ENCODE measurements around the gene ACOX2. TPM values are rescaled to one million over a fixed set of nuclear protein-coding genes. Genes with fewer than 3 reads are reported as not detected.

Gene ACOX2
- total and polyA plus RNA-seq, 9 donors, result 6.8 to 57.7 (median 23.7) TPM

DNA sequence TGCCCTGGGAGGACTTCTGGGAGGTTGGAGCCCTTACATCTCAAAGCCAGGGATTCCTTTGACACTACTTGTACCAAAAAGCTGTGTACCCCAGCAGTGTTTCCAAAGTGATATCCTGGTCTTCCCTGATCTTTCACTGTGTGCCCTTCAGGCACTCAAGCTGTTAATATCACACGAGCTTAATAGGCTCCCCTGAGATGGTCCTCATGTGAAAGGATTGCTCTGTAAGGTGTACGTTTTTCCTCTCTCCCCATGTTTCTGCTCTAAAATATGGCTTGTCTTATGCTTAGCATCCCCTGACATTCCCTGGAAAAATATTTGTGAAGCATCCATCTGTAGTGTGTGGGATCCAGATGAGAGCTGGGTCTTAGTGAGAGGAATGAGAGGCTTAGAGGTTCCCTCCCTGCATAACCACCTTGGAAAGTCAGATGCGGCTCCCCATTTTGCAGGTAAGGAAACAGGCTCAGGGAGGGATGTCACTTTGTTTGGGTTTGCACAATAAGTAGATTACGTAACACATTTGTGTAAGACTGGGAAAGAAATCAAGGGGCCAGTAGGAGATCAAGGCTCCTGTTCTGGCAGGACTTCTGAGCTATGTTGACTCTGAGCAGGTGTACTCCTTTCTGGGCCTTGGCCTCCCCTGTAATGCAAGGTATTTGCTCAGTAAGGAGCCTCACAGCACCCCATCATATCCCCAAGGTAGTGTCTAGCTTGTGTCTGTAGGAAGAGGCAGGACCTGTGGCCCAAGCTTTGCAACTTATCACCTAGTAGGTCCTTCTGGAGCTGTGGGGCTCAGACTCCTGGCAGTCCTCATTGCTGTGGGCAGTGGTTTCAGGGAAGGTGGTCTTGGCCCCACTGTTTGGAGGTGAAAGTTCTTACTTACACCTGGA is 667 bp upstream of the ACOX2 start:
- no peak for DNase-seq
- intact Hi-C loops (cut with DNase I), result loop anchor here in 2 of 4 donors (10.0 kb wide), 2 partner anchors 213 to 343 kb away; no protein-coding TSS in a partner anchor
- peak overlapping the region in 1 of 2 donors; percentile 77 for H3K27ac ChIP-seq
- TF ChIP-seq, protein P1, sequence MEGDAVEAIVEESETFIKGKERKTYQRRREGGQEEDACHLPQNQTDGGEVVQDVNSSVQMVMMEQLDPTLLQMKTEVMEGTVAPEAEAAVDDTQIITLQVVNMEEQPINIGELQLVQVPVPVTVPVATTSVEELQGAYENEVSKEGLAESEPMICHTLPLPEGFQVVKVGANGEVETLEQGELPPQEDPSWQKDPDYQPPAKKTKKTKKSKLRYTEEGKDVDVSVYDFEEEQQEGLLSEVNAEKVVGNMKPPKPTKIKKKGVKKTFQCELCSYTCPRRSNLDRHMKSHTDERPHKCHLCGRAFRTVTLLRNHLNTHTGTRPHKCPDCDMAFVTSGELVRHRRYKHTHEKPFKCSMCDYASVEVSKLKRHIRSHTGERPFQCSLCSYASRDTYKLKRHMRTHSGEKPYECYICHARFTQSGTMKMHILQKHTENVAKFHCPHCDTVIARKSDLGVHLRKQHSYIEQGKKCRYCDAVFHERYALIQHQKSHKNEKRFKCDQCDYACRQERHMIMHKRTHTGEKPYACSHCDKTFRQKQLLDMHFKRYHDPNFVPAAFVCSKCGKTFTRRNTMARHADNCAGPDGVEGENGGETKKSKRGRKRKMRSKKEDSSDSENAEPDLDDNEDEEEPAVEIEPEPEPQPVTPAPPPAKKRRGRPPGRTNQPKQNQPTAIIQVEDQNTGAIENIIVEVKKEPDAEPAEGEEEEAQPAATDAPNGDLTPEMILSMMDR (IDR thresholded peaks at IDR 0.05), result no peak
- no peak for TF ChIP-seq POLR2A (IDR thresholded peaks at IDR 0.05)
- TF ChIP-seq EP300 (IDR thresholded peaks at IDR 0.05), result no peak
- H3K9me3 ChIP-seq, result no peaks in the 10 kb centered on the region
- 47 to 59% (median 58%) methylated on average over 4 of the region's 4 CpGs for WGBS, 3 donors
- H3K4me3 ChIP-seq, result no peak overlapping the region
- no peaks in the 10 kb centered on the region for H3K27me3 ChIP-seq
- no peaks in the 10 kb centered on the region for H3K36me3 ChIP-seq
- H3K4me1 ChIP-seq (ENCODE audit: insufficient read depth), result peaks cover 17% of the 10 kb centered on the region

DNA sequence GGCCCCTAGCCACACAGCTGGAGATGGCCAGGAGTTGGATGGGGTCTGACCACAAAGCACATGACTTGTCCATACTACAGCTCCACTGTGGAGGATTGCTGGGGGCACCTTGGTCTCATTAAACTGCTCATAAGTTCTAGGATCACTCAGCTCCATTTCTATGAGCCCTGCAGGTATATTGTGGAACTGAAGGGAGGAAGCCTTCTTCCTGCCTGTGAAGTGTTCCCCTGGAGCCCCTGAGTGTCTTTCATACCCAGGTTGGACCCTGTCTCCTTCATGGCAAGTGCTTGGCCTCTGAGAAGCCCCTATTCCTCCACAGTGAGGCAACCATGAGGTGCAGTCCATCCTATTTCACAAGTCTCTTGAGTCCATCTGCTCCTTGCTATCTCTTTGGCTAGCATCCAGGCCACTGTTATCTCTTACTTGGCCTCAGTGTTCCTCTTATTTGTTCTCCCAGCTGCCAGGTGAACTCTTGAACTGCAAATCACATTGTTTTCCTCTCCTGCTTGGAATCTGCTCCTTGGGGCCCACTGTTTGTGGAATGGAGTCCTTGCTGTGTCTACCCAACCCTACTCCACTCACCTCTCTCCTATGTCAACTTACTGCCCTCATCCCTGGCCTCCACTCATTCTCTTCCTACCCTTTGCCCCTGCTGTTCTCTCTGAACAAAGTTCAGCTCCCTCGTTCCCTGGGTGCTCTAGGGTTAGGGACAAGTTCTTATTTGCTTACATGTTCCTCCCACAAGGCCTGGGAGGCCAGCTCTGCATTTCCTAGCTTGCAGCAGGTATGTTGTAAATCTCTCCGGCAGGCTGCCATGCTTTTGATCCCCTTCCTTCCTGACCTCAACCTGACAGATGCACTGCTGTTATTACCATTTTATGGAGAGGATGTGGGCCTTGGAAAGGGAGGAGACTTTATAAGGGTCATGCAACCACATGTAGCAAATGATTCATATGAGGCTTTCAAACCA is 1.2 kb downstream of the ACOX2 start:
- 21 to 28% (median 25%) methylated on average over 2 of the region's 2 CpGs for WGBS, 3 donors
- TF ChIP-seq, protein P1 (IDR thresholded peaks at IDR 0.05), result no peak
- no peak for TF ChIP-seq POLR2A (IDR thresholded peaks at IDR 0.05)
- no peak for TF ChIP-seq EP300 (IDR thresholded peaks at IDR 0.05)
- no peaks in the 10 kb centered on the region for H3K36me3 ChIP-seq

DNA sequence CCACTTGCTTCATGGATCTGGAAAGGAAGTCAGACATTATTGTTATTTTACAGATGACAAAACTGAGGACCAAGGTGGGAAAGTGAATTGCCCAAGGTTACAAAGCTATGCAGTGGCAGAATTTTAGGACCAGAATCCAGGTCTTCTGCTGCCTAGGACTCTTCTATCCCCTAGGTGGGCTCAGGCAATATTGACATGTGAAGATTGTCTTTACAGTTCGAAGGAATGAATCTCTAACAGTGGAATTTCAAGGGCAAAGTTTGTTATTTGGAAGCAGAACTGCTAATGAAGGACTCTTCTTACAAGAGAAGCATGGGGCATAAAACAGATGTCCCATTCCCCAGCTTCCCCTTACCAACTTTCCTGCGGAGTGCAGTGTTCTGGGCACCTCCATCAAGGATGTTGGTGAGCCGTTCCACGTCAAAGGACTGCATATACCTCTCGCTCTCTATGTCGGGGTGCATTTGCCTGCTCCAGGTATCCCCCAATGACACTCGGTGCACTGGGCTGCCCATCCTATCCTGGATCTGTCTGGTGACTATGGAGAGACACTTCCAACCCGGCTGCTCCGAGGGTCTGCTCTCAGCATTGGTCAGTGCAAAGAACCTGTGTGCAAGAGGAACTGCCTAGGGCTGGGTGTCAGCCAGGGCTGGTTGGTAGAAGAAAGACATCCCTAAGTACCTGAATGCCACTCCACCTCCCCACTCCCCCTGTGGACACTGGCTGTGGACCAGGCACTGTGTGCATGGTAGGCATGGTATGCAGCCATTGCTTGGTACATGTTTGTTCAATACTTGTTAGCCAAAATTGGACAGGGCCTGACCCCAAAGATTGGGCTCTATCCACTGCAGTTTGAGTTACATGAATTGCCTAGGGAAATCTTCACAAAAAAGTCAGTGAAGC is 2.1 kb downstream of the ACOX2 start:
- DNase-seq, result no peak
- intact Hi-C loops (cut with DNase I), result loop anchor here in 2 of 4 donors (5.0 to 10.0 kb wide), 5 partner anchors 43 to 340 kb away; partner anchors contain the start of genes HTD2 (in 1 of the 2), KCTD6 (in 1 of the 2) and RPP14 (in 1 of the 2)
- H3K9me3 ChIP-seq, result no peaks in the 10 kb centered on the region
- H3K27me3 ChIP-seq, result no peaks in the 10 kb centered on the region
- 91 to 96% (median 92%) methylated on average over 9 of the region's 9 CpGs for WGBS, 3 donors
- no peaks in the 10 kb centered on the region for H3K36me3 ChIP-seq
- TF ChIP-seq, protein P1 (IDR thresholded peaks at IDR 0.05), result no peak
- H3K27ac ChIP-seq, result no peak overlapping the region
- peaks cover 17% of the 10 kb centered on the region for H3K4me1 ChIP-seq (ENCODE audit: insufficient read depth)
- no peak overlapping the region for H3K4me3 ChIP-seq

More for the DNA sequence above, 1.2 kb downstream of the ACOX2 start:
- DNase-seq, result peak in 1 of 5 donors; percentile 37
- Histone ChIP-seq H3K4me1 (ENCODE audit: insufficient read depth) (peaks cover 17% of the 10 kb centered on the region), H3K4me3 (peak overlapping the region; percentile 36), H3K27ac (no peak overlapping the region), H3K27me3 (no peaks in the 10 kb centered on the region), H3K9me3 (no peaks in the 10 kb centered on the region)
- intact Hi-C loops (cut with DNase I), result loop anchor here in 2 of 4 donors (10.0 kb wide), 2 partner anchors 211 to 341 kb away; no protein-coding TSS in a partner anchor
